AG09319 (cell line): ENCODE measurements around the gene METTL25B.

Experiments
- DNase-seq: peaks from one replicate; pipeline ENCODE4 v3.0.0-alpha.2; 2010; ENCODE audit warnings: low read depth; ENCODE audit errors: extremely low read depth
- TF ChIP-seq, protein P1 (sequence below): IDR thresholded peaks from 2 replicates; pipeline ENCODE4 v1.5.1; 2011; ENCODE audit warnings: low read depth, mild to moderate bottlenecking, inconsistent platforms, low read length, moderate library complexity

The METTL25B gene

DNA sequence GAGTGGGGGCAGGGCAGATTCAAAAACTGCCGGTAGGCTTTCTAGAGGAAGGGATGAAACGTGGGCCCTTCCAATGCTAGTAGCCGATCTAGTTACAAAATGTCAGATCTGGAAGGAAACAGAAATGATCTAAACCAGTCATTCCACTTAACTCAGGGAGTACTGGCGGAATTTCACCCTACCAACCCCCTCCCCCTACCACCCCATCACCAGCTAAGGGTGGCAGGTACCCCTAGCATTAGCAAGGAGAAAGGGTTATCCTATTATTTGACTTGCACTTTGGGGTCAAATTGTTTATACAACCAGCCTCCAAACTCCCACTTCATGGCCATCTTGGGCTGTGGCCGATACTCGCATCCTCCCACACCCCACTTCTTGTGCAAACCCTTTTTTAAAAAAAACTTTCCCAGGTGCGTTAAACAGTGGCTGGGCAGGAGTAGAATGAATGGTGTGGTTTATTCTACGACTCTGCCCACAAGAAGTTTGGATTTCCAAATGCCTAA, 13.3 kb downstream of the METTL25B start:
- TF ChIP-seq, protein P1, sequence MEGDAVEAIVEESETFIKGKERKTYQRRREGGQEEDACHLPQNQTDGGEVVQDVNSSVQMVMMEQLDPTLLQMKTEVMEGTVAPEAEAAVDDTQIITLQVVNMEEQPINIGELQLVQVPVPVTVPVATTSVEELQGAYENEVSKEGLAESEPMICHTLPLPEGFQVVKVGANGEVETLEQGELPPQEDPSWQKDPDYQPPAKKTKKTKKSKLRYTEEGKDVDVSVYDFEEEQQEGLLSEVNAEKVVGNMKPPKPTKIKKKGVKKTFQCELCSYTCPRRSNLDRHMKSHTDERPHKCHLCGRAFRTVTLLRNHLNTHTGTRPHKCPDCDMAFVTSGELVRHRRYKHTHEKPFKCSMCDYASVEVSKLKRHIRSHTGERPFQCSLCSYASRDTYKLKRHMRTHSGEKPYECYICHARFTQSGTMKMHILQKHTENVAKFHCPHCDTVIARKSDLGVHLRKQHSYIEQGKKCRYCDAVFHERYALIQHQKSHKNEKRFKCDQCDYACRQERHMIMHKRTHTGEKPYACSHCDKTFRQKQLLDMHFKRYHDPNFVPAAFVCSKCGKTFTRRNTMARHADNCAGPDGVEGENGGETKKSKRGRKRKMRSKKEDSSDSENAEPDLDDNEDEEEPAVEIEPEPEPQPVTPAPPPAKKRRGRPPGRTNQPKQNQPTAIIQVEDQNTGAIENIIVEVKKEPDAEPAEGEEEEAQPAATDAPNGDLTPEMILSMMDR, result no peak
- DNase-seq, result no peak

- TF ChIP-seq, protein P1, result no peak
- no peak for DNase-seq
Observed at GRCh38 chr1:156742017-156742416, 13.7 kb downstream of the METTL25B start.

GRCh38 chr1:156742801-156743200, 14.5 kb downstream of the METTL25B start:
- TF ChIP-seq, protein P1, result no peak
- no peak for DNase-seq

GRCh38 chr1:156743367-156744302, 15.4 kb downstream of the METTL25B start:
- TF ChIP-seq, protein P1, result no peak
- no peak for DNase-seq

- no peak for DNase-seq
- TF ChIP-seq, protein P1, result no peak
Observed at GRCh38 chr1:156744344-156744743, 16.1 kb downstream of the METTL25B start.

DNA sequence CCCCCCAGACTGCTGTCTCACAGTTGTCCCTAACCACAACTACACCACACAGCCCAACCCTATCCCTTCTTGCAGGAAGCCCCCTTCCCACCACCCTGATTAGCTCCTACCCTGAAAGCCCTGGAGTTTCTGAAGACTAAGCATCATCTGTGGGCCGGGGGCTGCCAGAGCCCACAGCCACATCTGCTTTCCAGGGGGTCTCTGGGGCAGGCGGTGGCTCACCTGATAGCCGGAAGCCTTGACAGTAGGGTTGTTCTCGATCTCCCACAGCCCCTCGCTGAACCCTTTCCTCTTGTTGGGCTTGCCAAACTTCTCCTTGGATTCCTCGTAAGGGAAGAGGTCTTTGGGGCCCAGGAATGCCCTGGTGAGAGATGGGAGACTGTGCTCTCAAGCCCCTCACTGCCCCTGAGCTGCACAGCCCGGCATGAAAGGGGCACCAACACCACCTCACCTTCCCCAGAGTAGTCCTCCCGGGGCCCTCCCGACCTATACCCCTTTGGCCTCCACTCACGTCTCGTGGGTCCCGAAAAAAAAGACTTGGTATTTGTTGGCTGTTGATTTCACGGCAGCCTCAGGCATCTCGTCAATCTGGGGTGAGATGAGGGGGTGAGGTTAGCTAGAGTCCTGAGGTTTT, 16.6 kb downstream of the METTL25B start:
- TF ChIP-seq, protein P1, result no peak
- no peak for DNase-seq

- TF ChIP-seq, protein P1, result no peak
- DNase-seq, result no peak
Observed at GRCh38 chr1:156745881-156746280, 17.6 kb downstream of the METTL25B start.
